ENCODE measurements around the gene ARMH1. TPM values are rescaled to one million over a fixed set of nuclear protein-coding genes. Genes with fewer than 3 reads are reported as not detected.
A peak's percentile ranks its signal among the peaks of the same experiment; 100 is the strongest.

ARMH1 gene
- total RNA-seq, 1 experiment from 2014 or later = 0.15 TPM

DNA sequence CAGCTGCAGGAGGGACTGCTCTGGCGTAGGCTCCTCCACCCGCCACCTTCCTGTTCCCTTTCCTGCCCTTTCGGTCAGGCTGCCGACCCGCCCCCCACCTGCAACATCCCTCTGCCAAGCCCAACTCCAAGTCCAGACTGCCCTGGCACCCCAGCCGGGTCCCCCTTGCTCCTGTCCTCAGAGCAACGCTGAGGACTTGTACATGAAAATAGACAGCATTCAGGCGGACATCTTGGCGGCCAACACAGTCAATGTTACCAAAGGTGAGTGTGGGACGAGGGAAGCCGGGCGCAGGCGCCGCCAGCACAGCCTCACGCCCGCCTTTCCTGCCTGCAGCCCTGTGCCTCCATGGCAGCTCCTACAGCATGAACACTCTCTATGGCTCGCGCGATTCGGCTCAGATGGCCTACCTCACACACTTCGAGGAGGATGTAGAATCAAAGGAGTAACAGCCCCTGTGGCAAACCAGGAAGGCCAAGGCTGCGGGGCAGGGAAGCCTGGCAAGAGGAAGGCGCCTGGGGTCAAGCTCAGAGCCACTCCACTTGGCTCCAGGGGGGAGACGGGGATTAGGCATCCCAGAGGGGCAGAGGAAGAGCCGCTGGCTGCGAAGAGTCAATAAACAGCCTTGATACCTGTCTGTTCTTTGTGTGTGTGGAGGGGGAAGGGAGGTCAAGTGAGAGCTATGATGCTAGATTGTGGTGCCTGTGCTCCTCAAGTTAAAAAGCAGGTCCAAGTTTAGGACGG lies 50.6 kb downstream of the ARMH1 start:
- no peaks in the 10 kb centered on the region for H3K36me3 ChIP-seq (ENCODE audit: low read depth, low read length)
- no peaks in the 10 kb centered on the region for H3K79me2 ChIP-seq (ENCODE audit: low read length)
- H3K27me3 ChIP-seq (ENCODE audit: low read length) = no peaks in the 10 kb centered on the region
- TF ChIP-seq EZH2 (IDR thresholded peaks at IDR 0.05; ENCODE audit: low read length, unreplicated experiment) (no peak), EZH2phosphoT487 (IDR thresholded peaks at IDR 0.05; ENCODE audit: borderline replicate concordance, low read length) (no peak)
- TF ChIP-seq, protein P1, sequence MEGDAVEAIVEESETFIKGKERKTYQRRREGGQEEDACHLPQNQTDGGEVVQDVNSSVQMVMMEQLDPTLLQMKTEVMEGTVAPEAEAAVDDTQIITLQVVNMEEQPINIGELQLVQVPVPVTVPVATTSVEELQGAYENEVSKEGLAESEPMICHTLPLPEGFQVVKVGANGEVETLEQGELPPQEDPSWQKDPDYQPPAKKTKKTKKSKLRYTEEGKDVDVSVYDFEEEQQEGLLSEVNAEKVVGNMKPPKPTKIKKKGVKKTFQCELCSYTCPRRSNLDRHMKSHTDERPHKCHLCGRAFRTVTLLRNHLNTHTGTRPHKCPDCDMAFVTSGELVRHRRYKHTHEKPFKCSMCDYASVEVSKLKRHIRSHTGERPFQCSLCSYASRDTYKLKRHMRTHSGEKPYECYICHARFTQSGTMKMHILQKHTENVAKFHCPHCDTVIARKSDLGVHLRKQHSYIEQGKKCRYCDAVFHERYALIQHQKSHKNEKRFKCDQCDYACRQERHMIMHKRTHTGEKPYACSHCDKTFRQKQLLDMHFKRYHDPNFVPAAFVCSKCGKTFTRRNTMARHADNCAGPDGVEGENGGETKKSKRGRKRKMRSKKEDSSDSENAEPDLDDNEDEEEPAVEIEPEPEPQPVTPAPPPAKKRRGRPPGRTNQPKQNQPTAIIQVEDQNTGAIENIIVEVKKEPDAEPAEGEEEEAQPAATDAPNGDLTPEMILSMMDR (conservative IDR thresholded peaks at IDR 0.05; ENCODE audit: low read depth, low read length) = no peak
- no peak for ATAC-seq
- no peaks in the 10 kb centered on the region for H3K9me2 ChIP-seq (replicated peaks; ENCODE audit: low read length)
- H2AFZ ChIP-seq (ENCODE audit: low read length) = no peak overlapping the region
- no peak for DNase-seq
- peaks cover 5% of the 10 kb centered on the region for H3F3A ChIP-seq (ENCODE audit: low read length, unreplicated experiment)
- no peaks in the 10 kb centered on the region for H3K9me3 ChIP-seq (ENCODE audit: low read length)
- no peak overlapping the region for H3K9ac ChIP-seq (ENCODE audit: low read length)
- intact Hi-C loops (cut with micrococcal nuclease) = no loop called here
- CTCF ChIA-PET = no interaction called here
- no peak overlapping the region for H3K4me2 ChIP-seq (ENCODE audit: low read length)
- no peak overlapping the region for H3K27ac ChIP-seq (ENCODE audit: low read length)
- H3K4me1 ChIP-seq (ENCODE audit: insufficient read depth, low read length) = peaks cover 8% of the 10 kb centered on the region
- no peak overlapping the region for H3K4me3 ChIP-seq (ENCODE audit: low read length)
- no peaks in the 10 kb centered on the region for H4K20me1 ChIP-seq (ENCODE audit: low read length)
- POLR2A ChIA-PET (ENCODE audit: unreplicated experiment) = interaction anchor here (0.6 kb wide), 1 partner anchor 53 kb away, joined by 4 read pairs; no protein-coding TSS in a partner anchor
- no TSS peak for BruUV-seq (replicated peaks)

GRCh38 chr1:44730741-44731512 lies 56.4 kb downstream of the ARMH1 start, which contains the start of gene RNU5D-1:
TSS of gene RNU5D-1 (minus strand) at chr1:44731170.
- peak within 1 kb of the TSS; percentile 99 for H3K27ac ChIP-seq (ENCODE audit: low read length)
- POLR2A ChIA-PET (ENCODE audit: unreplicated experiment) = interaction anchor here (0.5 to 1.5 kb wide), 12 partner anchors 9 to 760 kb away, joined by 3 to 16 read pairs (median 4); partner anchors contain the start of genes MUTYH, PLK3, TESK2 and TOE1
- no peaks in the 10 kb centered on the region for H4K20me1 ChIP-seq (ENCODE audit: low read length)
- intact Hi-C loops (cut with micrococcal nuclease) = loop anchor here (2.0 kb wide), 1 partner anchor 44 kb away; the partner anchor contains the start of gene RPS8
- H3K79me2 ChIP-seq (ENCODE audit: low read length) = no peaks in the 10 kb centered on the region
- H3K4me1 ChIP-seq (ENCODE audit: insufficient read depth, low read length) = peaks cover 15% of the 10 kb centered on the region
- CTCF ChIA-PET = interaction anchor here (0.6 to 1.0 kb wide), 9 partner anchors 9 to 867 kb away, joined by 3 to 5 read pairs (median 4); no protein-coding TSS in a partner anchor
- peaks cover 4% of the 10 kb centered on the region for H3F3A ChIP-seq (ENCODE audit: low read length, unreplicated experiment)
- ATAC-seq (peak; percentile 75), DNase-seq (peak; percentile 97)
- no peaks in the 10 kb centered on the region for H3K9me3 ChIP-seq (ENCODE audit: low read length)
- BruUV-seq (replicated peaks) = TSS peak; percentile 100
- peak within 1 kb of the TSS; percentile 87 for H3K9ac ChIP-seq (ENCODE audit: low read length)
- TF ChIP-seq, protein P1 (conservative IDR thresholded peaks at IDR 0.05; ENCODE audit: low read depth, low read length) = peak; percentile 82
- TF ChIP-seq EZH2phosphoT487 (IDR thresholded peaks at IDR 0.05; ENCODE audit: borderline replicate concordance, low read length) = no peak
- H2AFZ ChIP-seq (ENCODE audit: low read length) = peak within 1 kb of the TSS; percentile 90
- H3K36me3 ChIP-seq (ENCODE audit: low read depth, low read length) = no peaks in the 10 kb centered on the region
- H3K27me3 ChIP-seq (ENCODE audit: low read length) = no peaks in the 10 kb centered on the region
- no peaks in the 10 kb centered on the region for H3K9me2 ChIP-seq (replicated peaks; ENCODE audit: low read length)
- H3K4me2 ChIP-seq (ENCODE audit: low read length) = peak within 1 kb of the TSS; percentile 70
- H3K4me3 ChIP-seq (ENCODE audit: low read length) = no peak within 1 kb of the TSS

Measured in PC-3 (cell line).